Esophagus (tissue), 2 donors: ENCODE results near the gene CHRM5. TPM values are rescaled to one million over a fixed set of nuclear protein-coding genes. Genes with fewer than 3 reads are reported as not detected.
"Not testable (repeated sequence)": the region's sequence is repeated elsewhere in the genome, so short reads cannot be mapped to it uniquely, and the experiment has no call there.

ENCODE experiments used
- H3K27ac ChIP-seq, 2 donors: one replicate each; pipeline ENCODE4 v1.5.1; 2013; ENCODE audit warnings: low read depth in 2 of 2, mild to moderate bottlenecking in 2 of 2, inconsistent platforms in 1 of 2, low read length in 1 of 2, moderate library complexity in 1 of 2
- H3K27me3 ChIP-seq, 2 donors: one replicate each; pipeline ENCODE4 v1.6.1; 2013; ENCODE audit warnings: low read length in 2 of 2, control low read depth in 1 of 2, mild to moderate bottlenecking in 1 of 2; ENCODE audit not compliant: insufficient read depth in 2 of 2, control insufficient read depth in 1 of 2
- H3K36me3 ChIP-seq, 2 donors: one replicate each; pipeline ENCODE4 v1.6.1; 2013; ENCODE audit warnings: low read length in 1 of 2; ENCODE audit not compliant: control insufficient read depth in 2 of 2, insufficient read depth in 2 of 2
- H3K4me1 ChIP-seq, 2 donors: one replicate each; pipeline ENCODE4 v1.6.1; 2013; ENCODE audit warnings: low read length in 1 of 2; ENCODE audit not compliant: control insufficient read depth in 2 of 2, insufficient read depth in 2 of 2
- H3K4me3 ChIP-seq, 2 donors: one replicate each; pipeline ENCODE4 v1.5.1; 2013; ENCODE audit warnings: low read length in 2 of 2, mild to moderate bottlenecking in 2 of 2, low read depth in 1 of 2, moderate library complexity in 1 of 2
- H3K9me3 ChIP-seq, 2 donors: one replicate each; pipeline ENCODE4 v1.6.1; 2013; ENCODE audit warnings: mild to moderate bottlenecking in 2 of 2, low read depth in 1 of 2, low read length in 1 of 2, moderate library complexity in 1 of 2; ENCODE audit not compliant: control insufficient read depth in 2 of 2, insufficient read depth in 1 of 2
- WGBS, 2 donors: extraction: QIAGEN DNeasy Blood & Tissue Kit; methylation state at CpG; one replicate each; pipeline ENCODE4 v1.1.7; 2013; 5-methylcytosine and 5-hydroxymethylcytosine counted together
- polyA plus RNA-seq, 2 donors: library from polyadenylated mRNA; stranded (reverse); fragments of 200-250 nt; gene quantifications; one replicate each; pipeline ENCODE4 v1.2.3, GENCODE V29; 2013
- donor health status: healthy with polysubstance abuse.
- donor health status: Bipolar disorder and iron deficiency.

CHRM5 gene
- polyA plus RNA-seq, 2 donors: not detected

GRCh38 chr15:33985287-33985686 is 17.0 kb downstream of the CHRM5 start:
- WGBS, 2 donors: 73 to 80% methylated on average over 1 of the region's 1 CpG
- Histone ChIP-seq H3K27me3 (no peaks in the 10 kb centered on the region), H3K36me3 (no peaks in the 10 kb centered on the region)

GRCh38 chr15:33985751-33986150 is 17.5 kb downstream of the CHRM5 start:
- no peak overlapping the region for H3K4me3 ChIP-seq
- H3K9me3 ChIP-seq: no peaks in the 10 kb centered on the region
- no peaks in the 10 kb centered on the region for H3K27me3 ChIP-seq
- no peaks in the 10 kb centered on the region for H3K36me3 ChIP-seq
- no peaks in the 10 kb centered on the region for H3K4me1 ChIP-seq
- no peak overlapping the region for H3K27ac ChIP-seq
- 65 to 67% methylated on average over 3 of the region's 3 CpGs for WGBS, 2 donors

More at GRCh38 chr15:33985287-33985686, 17.0 kb downstream of the CHRM5 start:
- Histone ChIP-seq H3K9me3 (no peaks in the 10 kb centered on the region), H3K4me3 (no peak overlapping the region), H3K27ac (no peak overlapping the region), H3K4me1 (no peaks in the 10 kb centered on the region)

- H3K4me3 ChIP-seq: no peak overlapping the region
- H3K36me3 ChIP-seq: no peaks in the 10 kb centered on the region
- 96 to 97% methylated on average over 3 of the region's 3 CpGs for WGBS, 2 donors
- H3K4me1 ChIP-seq: no peaks in the 10 kb centered on the region
- H3K9me3 ChIP-seq: no peaks in the 10 kb centered on the region
- no peak overlapping the region for H3K27ac ChIP-seq
- no peaks in the 10 kb centered on the region for H3K27me3 ChIP-seq
Measured at GRCh38 chr15:33987444-33987843, 19.1 kb downstream of the CHRM5 start.

- Histone ChIP-seq H3K9me3 (no peaks in the 10 kb centered on the region), H3K27me3 (no peaks in the 10 kb centered on the region), H3K4me3 (no peak overlapping the region), H3K27ac (no peak overlapping the region), H3K36me3 (no peaks in the 10 kb centered on the region), H3K4me1 (no peaks in the 10 kb centered on the region)
- 94 to 95% methylated on average over 4 of the region's 4 CpGs for WGBS, 2 donors
Measured at GRCh38 chr15:33988384-33988783, 20.1 kb downstream of the CHRM5 start.

- H3K27me3 ChIP-seq: no peaks in the 10 kb centered on the region
- no peak overlapping the region for H3K27ac ChIP-seq
- no peak overlapping the region for H3K4me3 ChIP-seq
- 83 to 87% methylated on average over 9 of the region's 9 CpGs for WGBS, 2 donors
- H3K9me3 ChIP-seq: no peaks in the 10 kb centered on the region
- H3K4me1 ChIP-seq: no peaks in the 10 kb centered on the region
- H3K36me3 ChIP-seq: no peaks in the 10 kb centered on the region
Measured at GRCh38 chr15:33994005-33994615, 25.8 kb downstream of the CHRM5 start.

GRCh38 chr15:33995666-33996065 is 27.4 kb downstream of the CHRM5 start:
- 94 to 97% methylated on average over 10 of the region's 10 CpGs for WGBS, 2 donors
- not testable (repeated sequence) for H3K4me3 ChIP-seq, H3K27me3 ChIP-seq, H3K27ac ChIP-seq, H3K36me3 ChIP-seq, H3K4me1 ChIP-seq, H3K9me3 ChIP-seq

GRCh38 chr15:34001536-34001935 is 33.2 kb downstream of the CHRM5 start:
- Histone ChIP-seq H3K4me1 (no peaks in the 10 kb centered on the region), H3K36me3 (peaks cover 0 to 2% of the 10 kb centered on the region in 2 donors), H3K27ac (no peak overlapping the region), H3K4me3 (no peak overlapping the region), H3K9me3 (no peaks in the 10 kb centered on the region), H3K27me3 (no peaks in the 10 kb centered on the region)
- 43 to 55% methylated on average over 3 of the region's 3 CpGs for WGBS, 2 donors

GRCh38 chr15:34006381-34006780 is 38.1 kb downstream of the CHRM5 start:
- Histone ChIP-seq H3K4me1 (no peaks in the 10 kb centered on the region), H3K27ac (no peak overlapping the region), H3K36me3 (peaks cover 0 to 2% of the 10 kb centered on the region in 2 donors), H3K9me3 (no peaks in the 10 kb centered on the region), H3K4me3 (no peak overlapping the region), H3K27me3 (no peaks in the 10 kb centered on the region)
- 82 to 85% methylated on average over 2 of the region's 2 CpGs for whole genome bisulfite sequencing, 2 donors

GRCh38 chr15:34009656-34010055 is 41.4 kb downstream of the CHRM5 start:
- WGBS, 2 donors: 100% methylated on average over 1 of the region's 1 CpG
- Histone ChIP-seq H3K27ac (no peak overlapping the region), H3K4me1 (peaks cover 0 to 2% of the 10 kb centered on the region in 2 donors), H3K9me3 (no peaks in the 10 kb centered on the region), H3K27me3 (no peaks in the 10 kb centered on the region), H3K36me3 (no peaks in the 10 kb centered on the region), H3K4me3 (no peak overlapping the region)

GRCh38 chr15:34010921-34011320 is 42.6 kb downstream of the CHRM5 start:
- Histone ChIP-seq H3K4me3 (no peak overlapping the region), H3K36me3 (no peaks in the 10 kb centered on the region), H3K9me3 (no peaks in the 10 kb centered on the region), H3K27me3 (no peaks in the 10 kb centered on the region), H3K27ac (no peak overlapping the region), H3K4me1 (peaks cover 0 to 2% of the 10 kb centered on the region in 2 donors)
- 91 to 95% methylated on average over 5 of the region's 5 CpGs for WGBS, 2 donors
